ENCODE results near the gene LSM3.

LSM3 gene

GRCh38 chr3:14143271-14144225 is 35.1 kb upstream of the LSM3 start:
- DNase-seq: no peak

GRCh38 chr3:14144423-14145075 is 34.1 kb upstream of the LSM3 start:
- peak; percentile 37 for DNase-seq

GRCh38 chr3:14145236-14145635 is 33.4 kb upstream of the LSM3 start:
- DNase-seq: no peak

GRCh38 chr3:14145670-14146380 is 32.8 kb upstream of the LSM3 start:
- no peak for DNase-seq

- DNase-seq: no peak
Measured at GRCh38 chr3:14146381-14147065, 32.1 kb upstream of the LSM3 start.

GRCh38 chr3:14147066-14147435 is 31.6 kb upstream of the LSM3 start:
- no peak for DNase-seq

- DNase-seq: no peak
Measured at GRCh38 chr3:14147617-14148016, 31.0 kb upstream of the LSM3 start.

GRCh38 chr3:14148041-14148985 is 30.3 kb upstream of the LSM3 start:
- no peak for DNase-seq

GRCh38 chr3:14150078-14150477 is 28.5 kb upstream of the LSM3 start:
- DNase-seq: no peak

GRCh38 chr3:14150491-14151230 is 28.0 kb upstream of the LSM3 start:
- DNase-seq: no peak

GRCh38 chr3:14151471-14152083 is 27.0 kb upstream of the LSM3 start:
- DNase-seq: no peak

GRCh38 chr3:14152233-14152962 is 26.2 kb upstream of the LSM3 start:
- DNase-seq: no peak

GRCh38 chr3:14152963-14153355 is 25.7 kb upstream of the LSM3 start:
- DNase-seq: no peak

- DNase-seq: no peak
Measured at GRCh38 chr3:14153663-14154062, 25.0 kb upstream of the LSM3 start.

GRCh38 chr3:14154276-14154675 is 24.3 kb upstream of the LSM3 start:
- no peak for DNase-seq

- DNase-seq: no peak
Measured at GRCh38 chr3:14154895-14155440, 23.6 kb upstream of the LSM3 start.

- no peak for DNase-seq
Measured at GRCh38 chr3:14156201-14156600, 22.4 kb upstream of the LSM3 start.

- no peak for DNase-seq
Measured at GRCh38 chr3:14156843-14157561, 21.6 kb upstream of the LSM3 start.

- DNase-seq: no peak
Measured at GRCh38 chr3:14157951-14158350, 20.7 kb upstream of the LSM3 start.
